OCI-LY3 (cell line): ENCODE data around the gene RANBP1.

Source experiments
- H2AFZ ChIP-seq: fragments of 200-600, 300-600 bp; shearing (Covaris generic); 2 replicates; pipeline ENCODE4 v1.6.0; 2014; ENCODE audit warnings: antibody characterized with exemption, low read depth, low read length
- H3K27ac ChIP-seq: fragments of 200-600, 300-600 bp; sonication (generic); 2 replicates; pipeline ENCODE4 v1.5.1; 2014; ENCODE audit warnings: mild to moderate bottlenecking, low read length, moderate library complexity, mixed read lengths
- H3K27me3 ChIP-seq: fragments of 200-600, 300-600 bp; sonication (generic); 2 replicates; pipeline ENCODE4 v1.6.1; 2014; ENCODE audit warnings: low read depth, low read length, mixed read lengths
- H3K36me3 ChIP-seq: fragments of 200-600, 300-600 bp; sonication (generic); replicated peaks from 2 replicates; pipeline ENCODE3; 2014; ENCODE audit warnings: low read depth, low read length, mixed read lengths
- H3K4me1 ChIP-seq: fragments of 300-600, 200-600 bp; sonication (generic); 2 replicates; pipeline ENCODE4 v1.6.1; 2014; ENCODE audit warnings: low read length, mixed read lengths
- H3K4me2 ChIP-seq: fragments of 200-600, 300-600 bp; sonication (generic); 2 replicates; pipeline ENCODE4 v1.6.1; 2014; ENCODE audit warnings: low read length, mixed read lengths
- H3K4me3 ChIP-seq: fragments of 300-600, 200-600 bp; sonication (generic); 2 replicates; pipeline ENCODE4 v1.5.1; 2014; ENCODE audit warnings: antibody characterized with exemption, mild to moderate bottlenecking, low read length, moderate library complexity
- H3K79me2 ChIP-seq: fragments of 300-600, 200-600 bp; shearing (Covaris generic); 2 replicates; pipeline ENCODE4 v1.6.1; 2014; ENCODE audit warnings: mild to moderate bottlenecking, low read length, mixed read lengths
- H3K9ac ChIP-seq: fragments of 300-600, 200-600 bp; shearing (Covaris generic); 2 replicates; pipeline ENCODE4 v1.6.0; 2014; ENCODE audit warnings: mild to moderate bottlenecking, low read length, moderate library complexity
- H3K9me3 ChIP-seq: fragments of 200-600, 300-600 bp; shearing (Covaris generic); 2 replicates; pipeline ENCODE4 v1.6.1; 2014; ENCODE audit warnings: low read length, mixed read lengths; ENCODE audit not compliant: insufficient read depth
- H4K20me1 ChIP-seq: fragments of 200-600, 300-600 bp; sonication (generic); 2 replicates; pipeline ENCODE4 v1.6.1; 2016; ENCODE audit warnings: low read length, mixed read lengths; ENCODE audit not compliant: insufficient read depth
- EZH2phosphoT487 ChIP-seq: fragments of 200-600 bp; shearing (Covaris generic); IDR thresholded peaks from 2 replicates; pipeline ENCODE4 v1.6.1; 2018; ENCODE audit warnings: antibody characterized with exemption, mixed run types, low read depth
- TF ChIP-seq, protein P1 (sequence below): fragments of 200-600, 300-600 bp; sonication (generic); IDR thresholded peaks from 2 replicates; pipeline ENCODE4 v1.5.1; 2014; ENCODE audit warnings: antibody characterized with exemption, low read length, low read depth

Gene RANBP1

DNA sequence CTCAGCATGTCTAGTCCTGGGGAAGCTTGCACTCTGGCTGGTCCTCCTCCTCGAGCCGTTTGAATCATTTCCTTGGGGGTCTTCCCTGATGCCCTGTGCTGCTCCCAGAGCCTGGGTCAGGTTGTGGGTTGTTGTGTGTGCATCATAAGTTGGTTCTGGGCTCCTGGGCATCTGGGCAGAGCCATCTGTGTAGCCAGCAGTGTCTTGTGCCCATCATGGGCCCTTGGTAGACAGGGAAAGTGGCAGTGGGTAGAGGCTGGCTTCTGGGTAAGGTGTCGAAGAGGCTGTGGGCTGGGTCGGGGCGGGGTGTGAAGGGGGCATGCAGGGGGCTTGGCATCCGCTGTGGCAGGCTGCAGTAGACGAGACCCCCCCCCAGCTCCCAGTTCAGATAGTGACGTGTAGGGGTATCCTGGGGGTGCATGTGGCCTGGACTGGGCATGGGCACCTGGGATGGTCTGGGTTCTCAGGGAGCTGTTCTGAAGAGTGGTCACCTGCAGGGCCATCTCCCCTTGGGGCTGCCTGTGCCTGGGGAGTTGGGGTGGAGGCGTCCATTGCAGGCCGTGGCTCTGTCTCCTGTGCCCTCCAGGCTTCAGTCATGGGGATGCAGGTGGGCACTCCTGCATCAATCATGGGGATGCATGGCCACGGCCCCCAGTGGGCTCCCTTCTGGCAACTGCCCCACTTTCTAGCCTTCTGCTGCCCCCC, 8.3 kb downstream of the RANBP1 start:
- Histone ChIP-seq H3K27me3 (no peaks in the 10 kb centered on the region), H3K4me2 (no peak overlapping the region), H2AFZ (no peak overlapping the region), H3K27ac (no peak overlapping the region), H3K4me3 (no peak overlapping the region), H3K9me3 (no peaks in the 10 kb centered on the region), H3K4me1 (peaks cover 2% of the 10 kb centered on the region), H4K20me1 (peaks cover 71% of the 10 kb centered on the region), H3K79me2 (peaks cover 56% of the 10 kb centered on the region), H3K9ac (no peak overlapping the region), H3K36me3 (peaks cover 69% of the 10 kb centered on the region)
- TF ChIP-seq, protein P1, sequence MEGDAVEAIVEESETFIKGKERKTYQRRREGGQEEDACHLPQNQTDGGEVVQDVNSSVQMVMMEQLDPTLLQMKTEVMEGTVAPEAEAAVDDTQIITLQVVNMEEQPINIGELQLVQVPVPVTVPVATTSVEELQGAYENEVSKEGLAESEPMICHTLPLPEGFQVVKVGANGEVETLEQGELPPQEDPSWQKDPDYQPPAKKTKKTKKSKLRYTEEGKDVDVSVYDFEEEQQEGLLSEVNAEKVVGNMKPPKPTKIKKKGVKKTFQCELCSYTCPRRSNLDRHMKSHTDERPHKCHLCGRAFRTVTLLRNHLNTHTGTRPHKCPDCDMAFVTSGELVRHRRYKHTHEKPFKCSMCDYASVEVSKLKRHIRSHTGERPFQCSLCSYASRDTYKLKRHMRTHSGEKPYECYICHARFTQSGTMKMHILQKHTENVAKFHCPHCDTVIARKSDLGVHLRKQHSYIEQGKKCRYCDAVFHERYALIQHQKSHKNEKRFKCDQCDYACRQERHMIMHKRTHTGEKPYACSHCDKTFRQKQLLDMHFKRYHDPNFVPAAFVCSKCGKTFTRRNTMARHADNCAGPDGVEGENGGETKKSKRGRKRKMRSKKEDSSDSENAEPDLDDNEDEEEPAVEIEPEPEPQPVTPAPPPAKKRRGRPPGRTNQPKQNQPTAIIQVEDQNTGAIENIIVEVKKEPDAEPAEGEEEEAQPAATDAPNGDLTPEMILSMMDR = no peak
- no peak for TF ChIP-seq EZH2phosphoT487

DNA sequence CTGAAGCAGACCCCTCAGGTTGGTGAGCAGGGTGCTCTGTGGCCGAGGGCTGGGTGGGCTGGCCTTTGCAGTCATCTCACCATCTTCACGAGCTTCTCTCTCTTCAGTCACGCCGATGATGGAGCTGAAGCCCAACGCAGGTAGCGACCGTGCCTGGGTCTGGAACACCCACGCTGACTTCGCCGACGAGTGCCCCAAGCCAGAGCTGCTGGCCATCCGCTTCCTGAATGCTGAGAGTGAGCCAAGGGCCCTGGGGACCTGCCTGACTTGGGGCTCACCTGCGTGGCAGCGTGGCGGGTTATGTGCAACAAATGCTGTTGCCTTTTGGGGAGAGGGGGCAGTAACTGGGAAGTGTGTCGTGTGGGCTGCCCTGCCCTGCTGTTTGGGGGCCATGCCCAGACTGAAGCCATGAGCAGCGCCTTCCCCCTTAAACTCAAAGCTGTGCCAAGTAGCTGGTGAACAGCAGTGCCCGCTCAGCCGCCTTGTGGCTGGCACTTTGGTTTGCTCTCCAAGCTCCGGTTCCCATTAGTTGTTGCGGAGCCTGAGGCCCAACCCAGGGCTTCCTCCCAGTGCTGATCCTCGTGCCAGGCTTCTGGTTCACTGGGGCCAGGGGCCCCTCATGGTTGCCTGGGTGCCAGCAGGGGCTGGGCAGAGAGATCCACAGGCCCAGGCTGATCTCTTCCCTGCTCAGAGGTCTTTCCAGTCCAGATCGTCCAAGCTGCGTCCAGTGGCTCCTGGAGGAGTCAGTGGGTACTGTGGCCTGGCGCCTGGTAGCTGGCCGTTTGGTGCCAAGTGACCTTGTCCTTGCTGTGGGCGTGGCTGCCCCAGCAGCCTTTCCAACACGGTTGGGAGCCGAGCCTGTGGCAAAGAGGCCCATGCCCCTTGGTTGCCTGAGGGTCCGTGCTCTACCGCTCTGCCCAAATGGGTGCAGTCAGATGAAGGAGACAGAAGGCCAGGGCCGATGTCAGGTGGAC, 9.6 kb downstream of the RANBP1 start:
- peaks cover 44% of the 10 kb centered on the region for H3K79me2 ChIP-seq
- no peak overlapping the region for H3K4me3 ChIP-seq
- TF ChIP-seq, protein P1 = no peak
- TF ChIP-seq EZH2phosphoT487 = no peak
- H2AFZ ChIP-seq = no peak overlapping the region
- no peak overlapping the region for H3K9ac ChIP-seq
- H3K27ac ChIP-seq = no peak overlapping the region
- H3K36me3 ChIP-seq = peaks cover 57% of the 10 kb centered on the region
- no peaks in the 10 kb centered on the region for H3K27me3 ChIP-seq
- H3K4me1 ChIP-seq = 0 out of 2 replicates have a peak, but pooled peaks cover 1% of the 10 kb centered on the region
- H3K9me3 ChIP-seq = no peaks in the 10 kb centered on the region
- H3K4me2 ChIP-seq = no peak overlapping the region
- peaks cover 64% of the 10 kb centered on the region for H4K20me1 ChIP-seq

DNA sequence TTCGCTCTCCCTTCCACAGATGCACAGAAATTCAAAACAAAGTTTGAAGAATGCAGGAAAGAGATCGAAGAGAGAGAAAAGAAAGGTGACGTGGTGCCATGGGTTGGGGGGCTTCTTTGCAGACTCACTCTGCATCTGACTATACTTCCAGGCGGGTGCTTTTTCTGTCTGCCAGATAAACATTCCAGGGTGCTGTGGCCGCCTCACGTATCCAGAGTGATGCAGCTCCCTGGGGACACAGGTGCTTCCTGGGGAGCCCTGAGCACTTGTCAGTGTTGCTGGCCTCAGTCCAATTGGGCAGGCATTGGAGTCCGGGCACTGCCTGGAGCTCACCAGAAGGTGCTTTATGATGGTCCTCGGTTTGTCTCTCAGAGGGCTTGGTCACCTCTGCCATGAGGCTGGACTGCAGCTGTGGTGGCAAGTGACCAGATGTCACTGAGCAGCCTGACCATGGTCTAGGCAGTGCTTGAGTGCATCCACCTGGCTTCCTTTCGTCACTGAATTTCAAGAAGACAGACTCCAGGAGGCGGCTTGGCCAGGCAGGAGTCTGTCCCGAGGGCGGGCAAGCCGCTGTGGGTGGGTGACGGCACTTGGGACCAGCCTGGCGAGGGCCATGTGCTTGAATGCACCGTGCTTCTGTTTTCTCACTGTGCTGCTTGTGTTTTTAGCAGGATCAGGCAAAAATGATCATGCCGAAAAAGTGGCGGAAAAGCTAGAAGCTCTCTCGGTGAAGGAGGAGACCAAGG, 10.6 kb downstream of the RANBP1 start:
- H3K9ac ChIP-seq = no peak overlapping the region
- peaks cover 60% of the 10 kb centered on the region for H4K20me1 ChIP-seq
- no peaks in the 10 kb centered on the region for H3K9me3 ChIP-seq
- H3K4me2 ChIP-seq = no peak overlapping the region
- TF ChIP-seq, protein P1 = no peak
- no peak for TF ChIP-seq EZH2phosphoT487
- H3K4me1 ChIP-seq = peaks cover 4% of the 10 kb centered on the region; the same call in 1 of the 2 replicates
- peaks cover 34% of the 10 kb centered on the region for H3K79me2 ChIP-seq
- H3K4me3 ChIP-seq = no peak overlapping the region
- H3K36me3 ChIP-seq = peaks cover 53% of the 10 kb centered on the region
- no peak overlapping the region for H3K27ac ChIP-seq
- no peak overlapping the region for H2AFZ ChIP-seq
- no peaks in the 10 kb centered on the region for H3K27me3 ChIP-seq
